ENCODE data around the gene KLF4.

Gene KLF4

GRCh38 chr9:107447834-107448233 is 41.7 kb downstream of the KLF4 start:
- no peaks in the 10 kb centered on the region for H3K27me3 ChIP-seq (replicated peaks)
- no peak overlapping the region for H3K4me3 ChIP-seq (ENCODE audit: low read depth, low read length)
- no peaks in the 10 kb centered on the region for H3K36me3 ChIP-seq (replicated peaks)
- in situ Hi-C loops (cut with HindIII; ENCODE audit: low pct_ligation_motif_present, low sequenced_read_pairs) = no loop called here
- H3K27ac ChIP-seq = no peak overlapping the region
- no peak for DNase-seq
- TF ChIP-seq CTCF (IDR thresholded peaks at IDR 0.05; ENCODE audit: low read depth, low read length, missing control alignments) = no peak

- no peak for DNase-seq
- no peak overlapping the region for H3K4me3 ChIP-seq (ENCODE audit: low read depth, low read length)
- H3K36me3 ChIP-seq (replicated peaks) = no peaks in the 10 kb centered on the region
- no peak for TF ChIP-seq CTCF (IDR thresholded peaks at IDR 0.05; ENCODE audit: low read depth, low read length, missing control alignments)
- no peak overlapping the region for H3K27ac ChIP-seq
- no peaks in the 10 kb centered on the region for H3K27me3 ChIP-seq (replicated peaks)
- in situ Hi-C loops (cut with HindIII; ENCODE audit: low pct_ligation_motif_present, low sequenced_read_pairs) = no loop called here
Observed at GRCh38 chr9:107447081-107447480, 42.5 kb downstream of the KLF4 start.

- DNase-seq = no peak
- Histone ChIP-seq H3K27me3 (replicated peaks) (no peaks in the 10 kb centered on the region), H3K27ac (no peak overlapping the region), H3K36me3 (replicated peaks) (no peaks in the 10 kb centered on the region), H3K4me3 (ENCODE audit: low read depth, low read length) (no peak overlapping the region)
- in situ Hi-C loops (cut with HindIII; ENCODE audit: low pct_ligation_motif_present, low sequenced_read_pairs) = no loop called here
- TF ChIP-seq CTCF (IDR thresholded peaks at IDR 0.05; ENCODE audit: low read depth, low read length, missing control alignments) = no peak
Observed at GRCh38 chr9:107446491-107446890, 43.1 kb downstream of the KLF4 start.

GRCh38 chr9:107443786-107444185 is 45.8 kb downstream of the KLF4 start:
- no peak overlapping the region for H3K4me3 ChIP-seq (ENCODE audit: low read depth, low read length)
- H3K36me3 ChIP-seq (replicated peaks) = no peaks in the 10 kb centered on the region
- DNase-seq = no peak
- H3K27me3 ChIP-seq (replicated peaks) = no peaks in the 10 kb centered on the region
- no peak for TF ChIP-seq CTCF (IDR thresholded peaks at IDR 0.05; ENCODE audit: low read depth, low read length, missing control alignments)
- in situ Hi-C loops (cut with HindIII; ENCODE audit: low pct_ligation_motif_present, low sequenced_read_pairs) = no loop called here
- H3K27ac ChIP-seq = no peak overlapping the region

GRCh38 chr9:107439991-107440456 is 49.5 kb downstream of the KLF4 start:
- in situ Hi-C loops (cut with HindIII; ENCODE audit: low pct_ligation_motif_present, low sequenced_read_pairs) = no loop called here
- TF ChIP-seq CTCF (IDR thresholded peaks at IDR 0.05; ENCODE audit: low read depth, low read length, missing control alignments) = no peak
- Histone ChIP-seq H3K27me3 (replicated peaks) (no peaks in the 10 kb centered on the region), H3K36me3 (replicated peaks) (no peaks in the 10 kb centered on the region), H3K4me3 (ENCODE audit: low read depth, low read length) (no peak overlapping the region), H3K27ac (no peak overlapping the region)
- no peak for DNase-seq

Data from brain microvascular endothelial cell (primary cell).